IPS-NIHi7 (cell line): Measurements from ENCODE around the gene GNA15.

Experiments
- DNase-seq: peaks from one replicate; pipeline ENCODE4 v3.0.0; 2012; ENCODE audit warnings: mixed read lengths; ENCODE audit errors: extremely low spot score

The GNA15 gene

DNA sequence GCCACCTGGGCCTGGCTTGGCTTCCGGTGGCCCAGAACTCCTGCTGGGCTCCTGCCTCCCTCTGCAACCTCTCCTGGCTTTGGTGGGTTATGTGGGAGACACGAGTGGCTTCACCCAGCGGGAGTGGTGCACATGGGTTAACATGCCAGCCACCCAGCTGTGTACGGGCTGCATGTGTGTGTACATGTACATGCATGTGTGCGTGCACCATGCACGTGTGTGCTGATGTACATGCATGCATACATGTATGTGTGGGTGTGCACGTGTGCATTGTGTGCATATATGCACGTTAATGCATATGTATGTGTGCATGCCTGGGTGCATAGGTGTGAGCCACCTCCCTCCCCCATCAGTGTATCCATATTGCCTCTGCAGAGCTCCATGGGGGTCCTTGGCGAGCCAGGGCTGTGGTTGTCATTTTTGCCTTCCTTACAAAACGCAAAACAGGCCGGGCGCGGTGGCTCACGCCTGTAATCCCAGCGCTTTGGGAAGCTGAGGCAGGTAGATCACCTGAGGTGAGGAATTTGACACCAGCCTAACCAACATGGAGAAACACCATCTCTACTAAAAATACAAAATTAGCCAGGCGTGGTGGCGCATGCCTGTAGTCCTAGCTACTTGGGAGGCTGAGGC, 29.2 kb upstream of the GNA15 start:
- DNase-seq, result no peak

DNA sequence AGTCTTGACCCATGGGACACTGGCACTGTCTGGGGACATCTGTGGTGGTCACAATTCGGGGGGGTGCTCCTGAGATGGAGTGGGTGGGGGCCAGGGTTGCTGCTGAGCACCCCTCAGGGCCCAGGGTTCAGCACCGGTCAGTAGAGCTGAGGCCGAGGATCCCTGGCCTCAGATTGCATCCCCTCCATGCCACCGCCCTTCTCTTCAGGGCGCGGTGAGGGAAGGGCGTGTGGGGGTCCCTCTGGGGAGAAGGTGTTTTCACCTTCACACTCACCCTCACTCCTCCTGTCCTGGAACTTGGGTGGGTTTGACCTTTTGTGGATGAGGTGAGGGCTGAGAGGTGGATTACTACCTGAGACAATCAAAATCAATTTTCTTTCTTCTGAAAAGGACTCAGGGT, 28.2 kb upstream of the GNA15 start:
- no peak for DNase-seq

DNA sequence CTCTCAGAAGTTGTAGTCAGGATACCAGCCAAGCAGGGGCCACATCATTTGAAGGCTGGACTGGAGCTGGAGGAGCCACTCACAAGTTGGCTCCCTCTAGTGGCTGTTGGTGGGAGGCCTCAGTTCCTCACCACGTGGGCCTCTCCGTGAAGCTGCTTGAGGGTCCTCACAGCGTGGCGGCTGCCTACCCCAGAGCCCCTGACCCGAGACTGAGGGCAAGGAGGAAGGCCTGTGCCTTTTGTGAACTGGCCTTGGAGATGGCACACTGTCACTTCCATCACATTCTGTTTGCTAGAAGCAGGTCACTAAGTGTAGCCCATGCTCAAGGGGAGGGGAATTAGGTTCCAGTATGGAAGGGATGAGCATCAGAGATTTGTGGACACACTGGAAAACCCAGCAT, 27.1 kb upstream of the GNA15 start:
- DNase-seq, result peak; percentile 71

- DNase-seq, result no peak
These were observed 26.3 kb upstream of the GNA15 start for GRCh38 chr19:3109491-3109890.

GRCh38 chr19:3110126-3110825, 25.6 kb upstream of the GNA15 start:
- DNase-seq, result no peak

DNA sequence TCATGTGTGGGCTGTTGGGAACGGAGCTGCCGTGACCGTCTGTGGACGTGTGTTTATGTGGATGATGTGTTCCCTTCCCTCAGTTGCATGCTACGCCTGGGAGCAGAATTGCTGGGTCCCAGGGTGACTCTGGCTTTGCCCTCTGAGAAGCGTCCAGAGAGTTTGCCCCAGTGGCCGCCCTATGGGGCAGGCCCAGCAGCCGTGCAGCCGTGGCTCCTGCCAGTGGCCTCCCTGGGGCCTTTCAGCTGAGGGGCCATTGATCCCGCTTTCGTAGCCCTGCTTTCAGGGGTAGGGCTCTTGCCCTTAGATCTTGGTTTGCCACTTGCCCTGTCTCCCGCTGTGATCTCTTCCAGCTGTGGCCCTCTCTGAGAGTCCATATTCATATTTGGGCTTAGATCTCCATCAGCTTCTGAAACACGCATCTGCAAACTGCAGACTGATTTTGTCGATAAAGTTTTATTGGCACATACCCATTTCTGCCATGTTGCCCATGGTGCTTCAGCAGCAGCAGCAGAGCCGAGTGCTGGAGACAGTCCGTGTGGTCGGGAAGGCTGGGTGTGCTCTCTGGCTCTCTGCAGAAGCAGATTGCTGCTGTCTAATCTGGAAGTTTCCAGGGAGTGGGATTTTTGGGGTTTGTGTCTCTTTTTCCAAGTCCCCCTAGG, 24.1 kb upstream of the GNA15 start:
- no peak for DNase-seq

DNA sequence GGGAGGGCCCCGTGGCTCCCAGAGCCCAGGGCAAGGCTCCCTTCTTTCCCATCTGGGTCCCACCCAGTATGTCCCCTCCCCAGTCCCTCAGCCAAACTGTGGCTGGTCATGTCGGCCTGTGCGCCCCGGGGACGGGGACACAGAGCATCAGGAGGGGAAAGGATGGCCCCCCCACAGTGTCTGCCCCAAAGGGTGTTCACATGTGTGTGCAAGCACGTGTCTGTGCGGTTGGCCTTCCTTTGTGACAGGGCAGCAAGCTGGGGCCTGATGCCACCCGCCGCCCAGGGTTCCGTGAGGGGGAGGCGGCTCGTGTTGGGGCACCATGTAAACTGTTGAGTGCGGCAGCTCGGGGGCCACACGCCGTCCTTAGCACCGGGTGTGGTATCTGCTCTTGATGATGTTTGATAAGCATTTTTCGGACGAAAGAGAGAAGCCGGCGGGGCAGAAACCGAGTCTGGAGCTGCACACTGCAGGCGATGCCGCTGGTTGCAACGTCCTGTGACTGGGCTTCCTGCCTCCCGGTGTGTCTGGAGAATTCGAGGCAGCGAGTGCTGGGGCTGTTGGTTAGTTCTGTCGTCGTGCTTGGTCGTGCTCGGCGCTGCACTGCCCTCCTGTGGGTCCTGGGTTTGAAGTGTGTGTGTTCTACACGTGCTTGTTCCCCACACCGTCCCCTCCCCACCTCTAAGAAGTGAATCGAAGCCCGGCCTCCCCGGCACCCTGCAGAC, 23.3 kb upstream of the GNA15 start:
- DNase-seq, result no peak

DNA sequence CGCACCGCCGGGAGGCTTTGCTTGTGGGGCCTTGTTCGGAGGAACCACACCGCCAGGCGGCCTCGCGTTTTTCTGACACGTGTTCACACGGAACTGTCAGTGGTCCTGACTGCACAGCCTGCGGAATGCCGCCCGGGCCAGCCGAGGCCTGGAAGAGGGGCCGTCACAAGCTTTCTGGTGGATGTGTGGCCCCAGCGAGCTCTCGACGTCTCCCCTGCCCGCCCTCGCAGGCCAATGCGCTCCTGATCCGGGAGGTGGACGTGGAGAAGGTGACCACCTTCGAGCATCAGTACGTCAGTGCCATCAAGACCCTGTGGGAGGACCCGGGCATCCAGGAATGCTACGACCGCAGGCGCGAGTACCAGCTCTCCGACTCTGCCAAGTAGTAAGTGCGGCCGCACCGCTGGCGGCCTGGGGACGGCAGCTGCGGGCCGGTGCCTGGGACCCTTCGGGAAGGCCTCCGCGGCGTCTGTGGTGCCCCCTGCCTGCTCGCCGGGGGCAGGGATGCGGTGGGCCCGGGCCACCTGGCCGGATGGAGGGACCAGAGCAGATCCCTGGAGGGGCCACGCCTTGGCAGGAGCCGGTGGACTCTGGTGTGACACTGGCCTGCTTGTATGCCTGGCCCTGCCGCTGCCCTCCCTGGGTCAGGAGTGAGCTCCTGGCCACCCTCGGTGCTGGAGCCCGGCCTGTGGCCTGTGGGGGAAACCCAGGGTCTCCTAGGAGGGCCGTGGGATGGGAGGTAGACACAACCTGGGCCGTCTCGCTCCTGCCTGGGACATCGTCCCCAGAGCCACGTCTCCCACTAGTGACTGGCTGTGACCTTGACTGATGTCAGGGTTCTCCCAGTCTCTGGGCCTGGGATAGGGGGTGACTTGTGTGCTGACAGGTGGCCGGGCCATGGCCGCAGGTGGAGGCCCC, 22.5 kb upstream of the GNA15 start:
- DNase-seq, result no peak

- DNase-seq, result no peak
These were observed 21.7 kb upstream of the GNA15 start for GRCh38 chr19:3114018-3114726.

GRCh38 chr19:3114811-3115210, 21.0 kb upstream of the GNA15 start:
- no peak for DNase-seq

DNA sequence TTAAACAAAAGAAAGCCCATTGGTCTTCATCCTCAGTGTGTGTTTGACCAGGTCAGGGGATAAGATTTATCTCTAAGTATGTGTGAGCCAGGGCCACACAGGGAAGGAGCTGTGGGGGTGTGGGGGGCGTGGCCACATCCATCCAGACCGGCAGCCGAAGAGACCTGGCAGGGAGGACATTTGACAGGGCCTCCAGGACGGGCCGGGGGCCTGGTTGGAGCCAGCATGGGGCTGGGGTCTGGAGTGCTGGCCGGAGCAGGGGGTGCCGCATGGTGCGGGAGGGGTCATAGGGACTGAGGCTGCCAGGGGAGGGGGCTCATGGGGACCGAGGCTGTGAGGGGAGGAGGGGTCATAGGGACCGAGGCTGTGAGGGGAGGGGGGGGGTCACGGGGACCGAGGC, 20.4 kb upstream of the GNA15 start:
- no peak for DNase-seq

DNA sequence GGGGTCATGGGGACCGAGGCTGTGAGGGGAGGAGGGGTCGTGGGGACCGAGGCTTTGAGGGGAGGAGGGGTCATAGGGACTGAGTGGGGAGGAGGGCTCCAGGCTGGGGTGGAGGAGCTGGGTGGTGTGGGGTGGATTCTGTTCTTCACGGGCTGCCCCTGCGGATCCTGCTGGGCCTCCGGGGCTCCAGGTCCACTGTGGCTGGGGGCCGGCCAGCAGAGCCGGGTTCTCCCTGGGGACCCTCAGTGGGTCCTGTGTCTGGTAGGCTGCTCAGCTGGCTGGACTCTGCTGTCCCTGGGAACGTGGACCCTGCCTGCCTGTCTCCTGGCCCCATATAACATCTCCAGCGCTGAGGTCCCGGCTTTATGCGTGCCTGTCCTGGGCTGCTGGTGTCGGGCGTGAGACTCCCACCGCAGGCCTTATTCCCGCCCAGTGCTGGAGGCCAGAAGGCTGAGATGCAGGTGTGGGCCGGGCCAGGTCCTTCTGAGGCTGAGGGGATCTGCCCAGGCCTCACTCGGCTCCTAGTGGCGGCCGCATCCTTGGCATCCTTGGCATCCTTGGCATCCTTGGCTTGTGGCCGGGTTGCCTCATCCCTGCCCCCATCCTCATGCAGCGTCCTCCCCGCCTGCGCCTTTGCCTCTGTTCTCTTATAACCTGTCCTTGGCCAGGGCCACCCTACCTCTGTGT, 19.8 kb upstream of the GNA15 start:
- no peak for DNase-seq

DNA sequence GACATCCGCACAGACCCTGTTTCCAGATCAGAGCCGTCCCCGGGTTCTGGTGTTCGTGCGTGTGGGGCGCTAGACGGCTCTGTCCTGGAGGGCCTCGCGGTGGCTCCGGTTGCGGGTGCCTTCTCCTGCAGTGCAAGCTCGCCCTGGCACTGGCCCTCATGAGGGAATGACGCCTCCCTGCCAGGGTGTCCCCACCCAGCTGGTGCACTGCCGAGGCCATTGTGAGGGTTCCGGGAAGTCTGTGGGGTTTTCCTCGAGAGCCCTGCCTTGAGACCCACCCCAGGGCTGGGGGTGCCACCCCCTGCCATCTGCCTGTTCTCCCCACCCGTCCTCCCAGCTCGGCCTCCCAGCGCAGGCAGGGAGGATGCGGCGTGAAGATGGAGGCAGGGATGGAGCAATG, 19.2 kb upstream of the GNA15 start:
- DNase-seq, result no peak

- DNase-seq, result no peak
These were observed 18.1 kb upstream of the GNA15 start for GRCh38 chr19:3117716-3118115.

GRCh38 chr19:3118232-3119070, 17.4 kb upstream of the GNA15 start:
- no peak for DNase-seq

DNA sequence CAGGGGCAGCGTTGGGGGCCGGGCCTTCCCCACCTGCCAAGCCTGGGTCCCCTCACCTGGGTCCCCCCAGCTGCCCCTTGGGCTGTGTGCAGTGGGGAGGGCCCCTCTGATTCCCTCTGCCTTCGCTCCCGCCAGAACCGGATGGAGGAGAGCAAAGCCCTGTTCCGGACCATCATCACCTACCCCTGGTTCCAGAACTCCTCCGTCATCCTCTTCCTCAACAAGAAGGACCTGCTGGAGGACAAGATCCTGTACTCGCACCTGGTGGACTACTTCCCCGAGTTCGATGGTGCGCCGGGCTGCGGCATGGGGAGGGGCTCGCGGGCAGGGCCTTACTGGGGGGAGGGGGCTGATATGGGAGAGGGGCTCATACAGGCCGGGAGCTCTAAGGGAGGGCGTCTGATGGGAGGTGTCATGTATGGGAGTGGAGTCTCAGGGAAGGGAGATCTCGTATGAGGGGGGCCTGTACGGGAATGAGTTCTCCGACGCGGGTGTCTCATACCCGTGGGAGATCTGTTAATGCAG, 16.7 kb upstream of the GNA15 start:
- no peak for DNase-seq

DNA sequence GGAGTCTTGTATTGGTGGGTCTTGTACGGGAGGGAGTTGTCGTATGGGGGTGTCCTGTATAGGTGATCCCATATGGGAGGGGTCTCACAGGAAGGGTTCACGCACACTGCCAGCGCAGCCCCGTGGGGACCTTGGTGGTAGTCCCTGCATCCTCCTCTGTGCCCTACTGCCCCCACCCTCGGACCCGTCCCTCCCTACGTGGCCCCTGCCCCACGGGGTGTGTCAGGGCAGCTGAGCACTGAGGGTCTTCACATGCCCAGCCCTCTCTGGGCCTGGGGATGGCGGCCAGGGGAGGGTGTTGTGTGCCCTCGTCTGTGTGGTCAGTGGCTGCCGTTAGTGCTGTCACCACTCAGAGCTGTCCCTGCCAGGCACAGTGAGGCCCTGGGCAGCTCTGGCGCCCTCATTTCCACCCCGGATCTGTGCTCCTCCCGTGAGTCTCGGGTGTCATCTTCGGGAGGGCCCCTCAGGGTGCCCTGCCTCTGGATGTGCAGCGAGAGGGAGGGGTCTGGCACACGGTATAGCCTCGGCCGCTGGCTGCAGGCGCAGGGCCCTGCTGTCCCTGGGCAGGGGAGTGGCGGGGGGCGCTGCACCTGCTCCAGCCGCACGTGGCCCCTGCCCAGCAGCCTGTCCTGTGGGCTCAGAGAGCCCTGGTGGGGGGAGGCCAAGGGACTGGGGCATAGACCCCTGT, 16.0 kb upstream of the GNA15 start:
- no peak for DNase-seq

DNA sequence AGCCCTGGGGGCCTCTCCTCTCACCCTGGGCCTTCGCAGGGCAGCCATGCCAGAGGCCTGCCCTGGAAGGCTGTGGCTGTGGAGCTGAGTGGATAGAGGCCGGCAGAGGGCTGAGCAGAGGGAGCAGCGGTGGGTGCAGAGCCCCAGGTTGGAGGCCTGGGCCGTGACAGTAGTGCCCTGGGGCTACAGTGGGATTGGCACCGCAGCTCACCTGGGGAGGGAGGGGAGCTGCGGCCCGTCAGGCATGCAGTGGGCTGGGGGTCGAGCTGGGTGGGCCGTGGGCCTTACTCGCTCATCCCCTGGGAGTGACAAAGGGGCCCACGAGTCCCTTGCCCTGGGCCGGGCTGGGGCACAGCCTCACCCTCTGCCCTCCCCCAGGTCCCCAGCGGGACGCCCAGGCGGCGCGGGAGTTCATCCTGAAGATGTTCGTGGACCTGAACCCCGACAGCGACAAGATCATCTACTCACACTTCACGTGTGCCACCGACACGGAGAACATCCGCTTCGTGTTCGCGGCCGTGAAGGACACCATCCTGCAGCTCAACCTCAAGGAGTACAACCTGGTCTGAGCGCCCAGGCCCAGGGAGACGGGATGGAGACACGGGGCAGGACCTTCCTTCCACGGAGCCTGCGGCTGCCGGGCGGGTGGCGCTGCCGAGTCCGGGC, 15.1 kb upstream of the GNA15 start:
- no peak for DNase-seq
